Dermis blood vessel endothelial cell (primary cell): ENCODE data around the gene MS4A7. TPM values are rescaled to one million over a fixed set of nuclear protein-coding genes. Genes with fewer than 3 reads are reported as not detected.

ENCODE experiments used
- total RNA-seq: library from RNA; depleted of rRNA; stranded (reverse); fragments of >200 nt; gene quantifications from 2 replicates; pipeline ENCODE4 v1.2.3, GENCODE V29; 2014

The MS4A7 gene
- total RNA-seq, 1 donor from 2014 or later, result not detected

Other genes starting within 250 kb of the MS4A7 start
- gene MS4A6A, start 195.4 kb upstream of the MS4A7 start, total RNA-seq, result 1.3 and 6.0 TPM in 2 replicates
- gene MS4A4E, start 135.4 kb upstream of the MS4A7 start, total RNA-seq, result not detected in 2 replicates
- not detected in 2 replicates for gene MS4A4A, start 97.9 kb upstream of the MS4A7 start, total RNA-seq
- not detected in 2 replicates for gene MS4A6E, start 51.3 kb upstream of the MS4A7 start, total RNA-seq
- gene MS4A14, start 17.9 kb downstream of the MS4A7 start, total RNA-seq, result not detected in 2 replicates
- gene MS4A5, start 51.0 kb downstream of the MS4A7 start, total RNA-seq, result not detected in 2 replicates
- gene MS4A1, start 77.3 kb downstream of the MS4A7 start, total RNA-seq, result not detected in 2 replicates
- not detected in 2 replicates for gene MS4A12, start 114.2 kb downstream of the MS4A7 start, total RNA-seq
- gene MS4A13, start 136.9 kb downstream of the MS4A7 start, total RNA-seq, result not detected in 2 replicates